AG04449 (cell line): ENCODE data around the gene BTNL2.

ENCODE experiments used
- CTCF ChIA-PET: fragments of 350-600 bp; formaldehyde crosslinking; extraction: SDS; loops from one replicate; lab custom pipeline; 2021; ENCODE audit warnings: antibody characterized with exemption; lab: Yijun Ruan, JAX
- POLR2A ChIA-PET: fragments of 400-600, 350-600 bp; formaldehyde crosslinking; extraction: SDS; loops from one replicate; lab custom pipeline; 2020; ENCODE audit warnings: antibody characterized with exemption, inconsistent platforms; lab: Yijun Ruan, JAX
- DNase-seq: peaks from one replicate; pipeline ENCODE4 v3.0.0-alpha.2; 2010; ENCODE audit warnings: low read depth, low spot score
- H3K4me3 ChIP-seq: 2 replicates; pipeline ENCODE4 v1.5.1; 2011; ENCODE audit warnings: low read depth, mild to moderate bottlenecking, control low read depth, low read length
- CTCF ChIP-seq: IDR thresholded peaks from one replicate; pipeline ENCODE4 v1.5.1; 2011; ENCODE audit warnings: mild to moderate bottlenecking, moderate library complexity, low read length, control low read depth, inconsistent platforms; ENCODE audit not compliant: insufficient read depth; ENCODE audit errors: missing control alignments

The BTNL2 gene

GRCh38 chr6:32396028-32396427 lies 11.0 kb downstream of the BTNL2 start:
- POLR2A ChIA-PET: no interaction called here
- TF ChIP-seq CTCF: no peak
- no peak for DNase-seq
- H3K4me3 ChIP-seq: no peak overlapping the region
- CTCF ChIA-PET: interaction anchor here (11.1 kb wide), 1 partner anchor 18 kb away, joined by 88 read pairs; no protein-coding TSS in a partner anchor

GRCh38 chr6:32393665-32394420 lies 13.1 kb downstream of the BTNL2 start:
- TF ChIP-seq CTCF: no peak
- ChIA-PET POLR2A (no interaction called here), CTCF (interaction anchor here (0.8 kb wide), 1 partner anchor 24 kb away, joined by 3 read pairs; no protein-coding TSS in a partner anchor)
- H3K4me3 ChIP-seq: no peak overlapping the region
- DNase-seq: no peak

GRCh38 chr6:32391505-32391904 lies 15.5 kb downstream of the BTNL2 start:
- no peak overlapping the region for H3K4me3 ChIP-seq
- CTCF ChIA-PET: interaction anchor here (1.1 kb wide), 1 partner anchor 22 kb away, joined by 4 read pairs; no protein-coding TSS in a partner anchor
- DNase-seq: no peak
- POLR2A ChIA-PET: no interaction called here
- no peak for TF ChIP-seq CTCF

GRCh38 chr6:32387589-32388340 lies 19.2 kb downstream of the BTNL2 start:
- ChIA-PET POLR2A (no interaction called here), CTCF (no interaction called here)
- H3K4me3 ChIP-seq: no peak overlapping the region
- DNase-seq: no peak
- TF ChIP-seq CTCF: no peak

- ChIA-PET POLR2A (no interaction called here), CTCF (interaction anchor here (1.0 kb wide), 1 partner anchor 28 kb away, joined by 3 read pairs; no protein-coding TSS in a partner anchor)
- H3K4me3 ChIP-seq: no peak overlapping the region
- TF ChIP-seq CTCF: no peak
- no peak for DNase-seq
Measured at GRCh38 chr6:32386040-32386439, 20.9 kb downstream of the BTNL2 start.
